GM19395 (cell line): ENCODE data around the gene LRP1.
A peak's percentile ranks its signal among the peaks of the same experiment; 100 is the strongest.

ENCODE experiments used
- ATAC-seq: cut with Tn5 transposase; IDR thresholded peaks from one replicate; pipeline ENCODE4 v1.9.1; 2021; ENCODE audit warnings: mild to moderate bottlenecking, moderate library complexity; ENCODE audit not compliant: unreplicated experiment

Gene LRP1

DNA sequence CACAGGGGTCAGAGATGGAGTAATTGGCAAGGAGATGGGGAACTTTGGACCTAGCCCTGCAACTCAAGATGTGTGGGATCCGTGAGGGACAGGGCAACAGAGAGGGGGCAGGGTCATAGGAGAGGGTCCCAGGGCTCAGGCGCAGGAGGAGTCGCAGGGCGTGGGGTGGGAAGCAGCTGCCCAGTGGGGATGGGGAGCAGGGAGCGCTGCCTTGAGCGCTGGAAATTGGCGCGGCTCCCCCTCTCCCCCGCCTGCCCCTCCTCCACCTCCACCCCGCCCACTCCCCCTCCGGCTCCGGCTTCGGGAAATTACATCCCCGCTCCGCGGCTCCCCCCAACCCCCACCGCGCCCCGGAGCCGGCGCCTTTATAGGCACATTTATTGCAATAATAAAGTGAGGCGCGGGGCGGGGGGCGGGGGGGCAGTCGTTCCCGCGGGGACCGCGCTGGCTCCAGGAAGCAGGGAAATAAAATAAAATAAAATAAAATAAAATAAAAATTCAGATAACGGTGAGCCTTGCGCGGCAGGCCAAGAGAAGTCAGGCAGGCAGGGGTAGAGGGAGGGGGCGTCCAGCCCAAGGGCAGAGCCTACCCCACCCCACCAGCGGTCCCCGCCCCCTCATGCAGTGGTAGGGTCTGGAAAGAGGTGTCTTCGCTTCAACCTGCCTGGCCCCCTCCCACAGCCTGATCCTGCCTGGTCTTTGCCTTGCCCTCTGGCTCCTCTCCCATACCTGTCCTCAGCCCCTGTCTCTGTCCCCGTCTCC is 91.9 kb downstream of the LRP1 start:
- ATAC-seq: no peak

DNA sequence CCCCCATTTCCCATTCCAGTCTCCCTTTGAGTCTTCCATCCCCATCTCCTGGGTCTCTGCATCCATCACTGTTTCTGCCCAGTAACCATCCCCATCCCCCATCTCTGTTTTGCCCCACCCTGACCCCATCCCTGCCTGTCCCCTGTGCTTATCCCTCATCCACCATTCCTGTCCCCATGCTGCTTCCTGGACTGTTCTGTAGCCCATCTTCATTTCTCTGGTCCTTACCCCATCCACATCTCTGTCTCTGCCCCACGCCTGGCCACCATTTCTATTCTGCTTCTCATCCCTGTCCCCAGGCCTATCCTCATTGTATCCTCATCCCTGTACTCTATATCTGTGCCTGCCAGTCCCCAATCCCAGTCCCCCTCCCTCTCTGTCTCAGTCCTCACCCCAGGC is 92.5 kb downstream of the LRP1 start:
- no peak for ATAC-seq

DNA sequence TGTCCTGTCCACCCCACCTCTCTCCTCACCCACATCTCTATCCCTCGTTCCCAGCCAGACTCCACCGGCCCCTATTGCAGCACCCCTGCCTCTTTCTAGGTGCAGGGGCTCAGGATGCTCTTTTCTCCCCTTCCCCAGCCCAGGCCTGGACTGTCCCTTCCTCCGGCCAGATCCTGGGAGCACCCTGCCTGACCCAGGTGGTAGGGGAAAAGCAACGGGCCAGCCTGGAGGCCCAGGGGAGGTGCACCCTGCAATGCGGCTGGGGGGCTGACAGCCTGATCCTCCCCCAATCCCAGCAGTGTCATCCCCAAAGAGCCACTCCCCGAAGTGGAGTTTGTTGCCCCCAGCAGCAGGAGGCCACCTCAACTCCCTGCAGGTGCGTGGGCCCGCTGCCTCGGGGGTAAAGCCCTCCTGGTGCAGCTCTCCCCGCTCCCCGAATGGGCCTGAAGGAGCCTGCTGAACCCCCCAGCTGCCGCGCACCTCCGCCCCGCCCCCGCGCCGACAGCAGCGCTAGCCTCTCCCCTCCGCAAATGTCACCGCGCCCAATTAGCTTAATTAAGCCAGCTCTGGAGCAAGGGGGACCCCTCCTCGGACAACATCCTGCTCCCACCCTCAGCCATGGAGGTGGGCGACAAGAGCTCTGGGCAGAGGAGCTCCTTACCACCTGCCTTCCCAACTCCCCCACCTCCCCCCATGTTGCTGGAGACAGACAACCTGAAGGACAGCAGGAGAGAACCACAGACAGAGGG is 93.1 kb downstream of the LRP1 start:
- no peak for ATAC-seq

DNA sequence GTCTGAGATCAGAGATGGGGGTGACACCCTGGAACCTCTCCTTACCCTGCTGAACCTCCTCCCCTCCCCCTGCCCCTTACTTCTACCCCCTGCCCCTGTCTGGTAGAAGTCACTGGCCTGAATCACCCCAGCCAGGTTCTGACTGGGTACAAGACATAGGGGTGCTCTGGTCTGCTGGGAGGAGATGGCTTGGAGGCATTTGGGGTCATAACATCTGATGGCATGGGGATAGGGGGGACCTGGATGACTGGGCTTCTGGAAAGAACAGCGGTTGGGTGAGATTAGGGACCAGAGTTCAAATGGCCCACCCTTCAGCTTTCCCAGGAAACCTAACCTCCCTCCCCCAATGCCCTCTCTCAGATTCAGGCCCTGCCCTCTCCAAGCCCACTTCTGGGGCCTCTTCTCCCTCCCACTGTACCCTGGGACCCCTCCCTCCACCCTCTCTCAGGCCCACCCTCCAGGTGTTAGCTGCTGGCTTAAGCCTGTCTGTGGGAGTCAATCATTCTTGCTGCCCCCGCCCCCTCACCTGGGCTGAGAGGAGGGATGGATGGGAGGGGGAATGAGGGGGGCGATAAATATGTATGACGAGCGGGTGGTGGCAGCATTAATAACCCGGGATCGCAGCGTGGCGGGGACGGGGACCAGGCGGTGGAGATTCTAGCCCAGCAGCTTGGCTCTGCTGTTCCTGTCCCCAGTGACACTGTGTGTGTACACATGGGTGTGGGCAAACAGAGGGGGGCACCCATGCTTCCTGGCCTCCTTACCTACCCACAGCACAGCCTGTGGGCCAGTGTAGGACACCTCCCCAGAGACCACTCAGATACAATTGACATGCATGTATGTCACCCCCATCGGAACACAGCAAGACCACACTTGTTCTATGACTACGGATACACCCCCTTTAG is 94.3 kb downstream of the LRP1 start:
- ATAC-seq: no peak

DNA sequence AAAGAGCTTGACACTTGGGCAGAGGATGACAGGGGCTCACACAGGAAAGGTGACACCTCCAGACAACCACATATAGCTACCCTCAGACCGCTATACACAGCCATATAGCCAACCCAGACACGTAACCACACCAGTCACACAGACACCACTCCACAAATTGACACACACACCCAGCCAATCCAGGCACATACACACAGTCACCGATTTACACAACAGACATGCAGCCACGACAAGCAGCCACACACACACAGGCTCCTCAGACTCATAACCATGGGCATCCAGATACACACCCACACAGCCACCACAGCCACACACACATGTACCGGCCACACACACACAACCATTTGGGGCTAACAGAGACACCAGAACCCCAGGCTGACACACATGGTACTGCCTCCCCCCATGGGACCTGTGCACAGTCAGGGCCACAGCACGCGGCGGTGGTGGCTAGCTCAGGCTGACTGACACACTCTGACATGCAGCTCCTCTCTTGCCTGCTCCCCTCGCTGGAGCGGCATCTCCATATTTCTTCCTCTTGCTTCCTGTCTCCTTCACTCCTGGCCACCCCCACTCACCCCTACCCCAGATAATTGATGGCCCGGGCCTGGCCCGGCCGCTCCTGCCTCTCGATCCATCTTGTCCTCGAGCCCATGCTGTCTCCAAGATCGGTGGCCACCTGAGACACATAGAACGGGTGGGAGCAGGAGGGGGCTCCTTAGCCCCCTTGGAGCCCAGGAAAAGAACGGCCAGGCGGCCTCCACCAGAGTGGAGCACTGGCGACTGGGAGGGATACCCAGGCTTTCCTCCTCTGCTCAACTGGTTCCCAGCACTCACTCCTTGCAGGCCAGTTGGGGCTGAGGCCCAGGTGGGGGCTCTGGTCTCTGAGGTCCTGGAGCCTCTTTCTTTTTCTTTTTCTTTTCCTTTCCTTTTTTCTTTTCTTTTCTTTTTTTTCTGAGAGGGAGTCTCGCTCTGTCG is 95.2 kb downstream of the LRP1 start:
- ATAC-seq: no peak

DNA sequence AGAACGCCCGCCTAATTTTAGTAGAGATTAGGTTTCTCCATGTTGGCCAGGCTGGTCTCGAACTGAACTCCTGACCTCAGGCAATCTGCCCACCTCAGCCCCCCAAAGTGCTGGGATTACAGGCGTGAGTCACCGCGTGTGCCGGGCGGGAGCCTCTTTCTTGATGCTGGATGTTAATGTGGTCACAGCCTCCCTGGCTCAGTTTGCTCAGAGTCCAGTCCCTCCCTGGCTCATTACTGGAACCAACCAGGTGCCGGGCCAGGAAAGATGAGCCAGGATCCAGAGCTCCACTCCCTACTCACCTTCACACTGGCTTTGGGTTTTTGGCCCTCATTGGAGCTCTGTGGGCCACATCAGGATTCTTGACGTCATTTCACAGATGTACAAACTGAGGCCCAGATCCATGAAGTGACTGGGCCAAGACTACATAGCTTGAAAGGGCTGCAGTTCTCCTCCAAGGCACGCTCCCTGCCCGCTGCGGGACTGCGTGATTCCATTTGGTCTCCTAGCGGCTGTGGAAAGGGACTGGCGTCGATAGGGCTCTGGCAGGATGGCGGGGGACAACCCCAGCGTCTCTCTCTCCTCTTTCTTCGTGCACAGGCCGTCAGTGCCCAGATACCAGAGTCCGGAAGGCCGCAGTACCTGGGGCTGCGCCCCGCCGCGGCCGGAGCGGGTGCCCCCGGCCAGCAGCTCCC is 96.1 kb downstream of the LRP1 start:
- no peak for ATAC-seq

DNA sequence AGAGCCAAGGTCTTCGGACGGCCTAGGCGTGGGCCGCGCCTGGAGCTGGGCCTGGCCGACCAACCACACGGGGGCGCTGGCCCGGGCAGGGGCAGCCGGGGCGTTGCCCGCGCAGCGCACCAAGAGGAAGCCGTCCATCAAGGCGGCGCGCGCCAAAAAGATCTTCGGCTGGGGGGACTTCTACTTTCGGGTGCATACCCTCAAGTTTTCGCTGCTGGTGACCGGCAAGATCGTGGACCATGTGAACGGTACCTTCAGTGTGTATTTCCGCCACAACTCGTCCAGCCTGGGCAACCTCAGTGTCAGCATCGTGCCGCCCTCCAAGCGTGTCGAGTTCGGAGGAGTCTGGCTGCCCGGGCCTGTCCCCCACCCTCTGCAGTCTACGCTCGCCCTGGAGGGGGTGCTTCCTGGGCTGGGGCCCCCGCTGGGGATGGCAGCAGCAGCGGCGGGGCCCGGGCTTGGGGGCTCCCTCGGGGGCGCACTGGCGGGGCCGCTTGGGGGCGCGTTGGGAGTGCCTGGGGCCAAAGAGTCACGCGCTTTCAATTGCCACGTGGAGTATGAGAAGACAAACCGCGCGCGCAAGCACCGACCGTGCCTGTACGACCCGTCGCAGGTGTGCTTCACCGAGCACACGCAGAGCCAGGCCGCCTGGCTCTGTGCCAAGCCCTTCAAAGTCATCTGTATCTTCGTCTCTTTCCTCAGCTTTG is 96.8 kb downstream of the LRP1 start:
- no peak for ATAC-seq

DNA sequence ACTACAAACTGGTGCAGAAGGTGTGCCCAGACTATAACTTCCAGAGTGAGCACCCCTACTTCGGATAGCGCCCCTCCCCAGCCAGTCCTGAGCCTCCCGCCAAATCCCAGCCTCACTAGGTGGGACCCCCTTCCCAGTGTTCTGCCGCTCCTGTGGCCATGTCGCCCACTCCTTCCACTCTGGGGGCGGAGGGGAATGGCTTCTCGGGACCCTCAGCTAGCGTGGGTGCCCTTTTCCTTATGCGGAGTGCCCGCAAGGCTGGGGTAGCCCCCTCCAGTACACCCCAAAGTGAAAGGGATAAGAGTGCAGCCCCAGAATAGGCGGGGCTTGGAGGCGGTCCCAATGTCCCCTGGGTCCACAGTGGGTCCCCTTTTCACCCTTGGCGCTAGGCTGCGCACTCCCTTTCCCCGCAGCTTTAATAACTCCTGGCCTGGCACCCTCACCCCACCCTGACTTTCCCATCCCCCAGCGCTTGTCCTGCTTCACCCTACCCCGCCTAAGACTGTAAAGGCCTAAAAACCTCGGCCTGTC is 97.5 kb downstream of the LRP1 start:
- ATAC-seq: no peak

DNA sequence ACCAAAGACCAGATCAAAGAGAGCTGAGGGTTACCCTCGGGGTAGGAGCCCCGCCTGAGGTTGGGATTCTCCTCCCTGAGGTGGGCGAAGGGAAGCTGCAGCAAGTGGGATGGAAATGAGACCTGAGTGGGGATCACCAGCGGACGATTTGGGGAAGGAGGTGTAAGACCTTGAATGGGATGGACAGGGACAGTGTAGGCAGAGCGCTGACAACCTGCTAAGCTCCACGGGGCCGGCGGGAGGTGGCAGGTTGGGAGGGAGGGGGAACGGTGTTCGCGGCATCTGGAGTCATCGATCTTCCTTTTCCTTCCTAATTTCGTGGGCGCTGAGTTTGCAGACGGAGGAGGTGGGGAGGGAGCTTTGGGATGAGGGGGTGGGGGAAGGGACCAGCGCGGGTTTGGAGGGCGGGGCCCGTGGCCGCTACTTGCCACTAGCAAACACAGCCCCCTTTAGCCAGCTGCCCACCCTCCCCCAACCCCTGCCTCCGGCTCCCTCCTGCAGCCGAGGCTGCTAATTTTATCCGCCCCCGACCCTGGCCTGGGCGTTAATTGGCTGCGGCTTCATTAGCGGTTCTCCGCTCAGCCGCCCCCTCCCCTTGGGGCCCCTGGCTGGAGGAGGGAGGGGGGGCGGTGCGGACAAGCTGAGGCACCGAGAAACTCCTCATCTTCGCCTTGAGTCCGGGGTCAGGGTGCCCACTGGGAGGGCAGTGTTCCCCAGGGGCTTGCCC is 98.5 kb downstream of the LRP1 start:
- ATAC-seq: no peak

DNA sequence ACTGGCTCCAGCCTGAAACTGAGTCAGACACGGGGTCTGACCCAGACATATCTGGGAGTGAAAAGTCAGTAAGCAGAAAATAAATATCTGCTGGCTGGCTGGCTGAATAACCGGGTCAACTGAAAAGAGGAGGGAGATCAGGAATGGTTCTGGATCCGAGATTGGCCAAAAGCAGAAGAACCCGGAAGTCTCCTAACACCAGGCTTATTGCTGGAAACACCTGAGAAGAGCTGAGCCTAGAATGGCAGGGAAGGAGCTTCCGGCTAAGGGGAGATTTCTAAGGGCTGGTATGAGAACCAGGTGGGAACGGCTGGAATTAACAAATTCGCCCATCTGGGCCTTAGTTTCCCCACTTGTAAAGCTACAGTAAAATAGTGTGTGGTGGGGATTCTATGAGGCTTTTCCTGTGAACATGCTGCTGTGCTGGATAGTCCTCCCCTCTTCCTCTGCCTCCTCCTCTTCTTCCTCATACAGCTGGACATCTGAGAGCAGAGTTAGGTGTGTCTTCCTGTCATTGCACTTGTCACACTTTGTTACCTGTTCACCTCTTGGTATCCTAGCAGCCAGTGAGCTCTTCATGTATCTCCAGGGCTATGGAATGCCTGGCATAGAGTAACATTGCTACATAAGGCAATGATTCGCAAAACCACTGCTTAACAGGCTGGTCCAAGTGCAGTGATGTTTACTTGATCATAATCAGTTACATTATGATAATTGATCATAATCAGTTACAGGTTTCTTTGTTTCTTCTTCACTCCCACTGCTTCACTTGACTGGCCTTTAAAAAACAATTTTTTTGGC is 99.2 kb downstream of the LRP1 start:
- no peak for ATAC-seq

DNA sequence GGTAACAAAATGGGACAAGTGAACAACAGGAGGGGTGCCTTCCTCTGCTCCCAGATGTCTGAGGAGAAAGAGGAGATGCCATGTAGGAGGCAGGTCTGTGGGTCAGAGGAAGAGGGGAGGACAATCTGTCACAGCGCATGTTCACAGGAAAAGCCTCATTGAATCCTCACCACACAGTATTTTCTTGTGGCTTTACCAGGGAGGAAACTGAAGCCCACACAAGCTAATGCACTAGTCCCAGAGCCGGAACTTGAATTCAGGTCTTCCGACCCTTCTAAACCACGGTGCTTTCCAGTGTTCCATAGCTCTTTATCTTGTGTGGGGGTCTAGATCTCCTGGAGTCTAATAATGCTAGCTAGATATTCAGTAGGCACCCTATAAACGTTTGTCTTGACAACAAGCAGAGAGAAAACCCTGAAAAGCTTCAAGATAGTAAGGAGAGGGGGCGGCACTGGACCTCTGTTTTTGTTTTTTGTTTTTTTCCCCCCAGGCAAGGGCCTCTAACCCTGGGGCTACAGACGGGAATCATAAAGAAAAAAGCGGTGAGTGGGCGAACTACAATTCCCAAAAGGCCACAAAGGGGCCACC is 100.9 kb downstream of the LRP1 start:
- peak; percentile 17 for ATAC-seq

DNA sequence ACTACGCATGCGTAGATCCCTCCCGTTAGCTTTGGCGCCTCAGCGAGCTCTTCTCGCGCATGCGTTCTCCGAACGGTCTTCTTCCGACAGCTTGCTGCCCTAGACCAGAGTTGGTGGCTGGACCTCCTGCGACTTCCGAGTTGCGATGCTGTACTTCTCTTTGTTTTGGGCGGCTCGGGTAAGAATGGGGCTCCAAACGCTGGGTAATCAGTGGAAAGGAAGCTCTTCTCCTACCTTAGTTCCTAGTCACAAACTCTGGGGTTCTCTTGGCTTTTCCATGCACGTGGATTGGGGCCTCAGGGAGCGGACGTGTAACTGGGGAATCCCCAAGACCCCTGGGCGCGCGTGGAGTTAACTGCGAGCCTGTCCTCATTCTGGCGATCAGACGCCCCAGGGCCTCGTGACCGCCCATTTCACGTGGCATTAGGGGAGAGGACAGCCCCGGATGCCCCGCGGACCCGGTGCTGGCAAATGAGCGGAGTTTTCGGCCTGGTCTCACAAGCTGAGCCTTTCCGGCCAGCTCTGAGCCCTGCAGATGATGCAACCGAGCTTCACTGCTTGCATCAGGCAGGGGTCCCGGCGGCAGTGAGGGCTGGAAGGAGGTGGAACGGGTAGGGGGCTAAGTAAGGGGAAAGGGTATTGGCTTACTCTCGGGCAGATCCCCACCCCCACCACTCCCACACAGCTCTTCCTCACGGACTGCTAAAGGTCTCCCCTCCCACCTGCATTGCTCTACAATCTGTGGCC is 101.5 kb downstream of the LRP1 start, which contains the start of gene SHMT2:
Gene SHMT2 (plus strand): TSS at position 78 of the 747 bp plus-strand sequence. CDS start 68 bp downstream, at position 146.
- peak; percentile 65 for ATAC-seq

DNA sequence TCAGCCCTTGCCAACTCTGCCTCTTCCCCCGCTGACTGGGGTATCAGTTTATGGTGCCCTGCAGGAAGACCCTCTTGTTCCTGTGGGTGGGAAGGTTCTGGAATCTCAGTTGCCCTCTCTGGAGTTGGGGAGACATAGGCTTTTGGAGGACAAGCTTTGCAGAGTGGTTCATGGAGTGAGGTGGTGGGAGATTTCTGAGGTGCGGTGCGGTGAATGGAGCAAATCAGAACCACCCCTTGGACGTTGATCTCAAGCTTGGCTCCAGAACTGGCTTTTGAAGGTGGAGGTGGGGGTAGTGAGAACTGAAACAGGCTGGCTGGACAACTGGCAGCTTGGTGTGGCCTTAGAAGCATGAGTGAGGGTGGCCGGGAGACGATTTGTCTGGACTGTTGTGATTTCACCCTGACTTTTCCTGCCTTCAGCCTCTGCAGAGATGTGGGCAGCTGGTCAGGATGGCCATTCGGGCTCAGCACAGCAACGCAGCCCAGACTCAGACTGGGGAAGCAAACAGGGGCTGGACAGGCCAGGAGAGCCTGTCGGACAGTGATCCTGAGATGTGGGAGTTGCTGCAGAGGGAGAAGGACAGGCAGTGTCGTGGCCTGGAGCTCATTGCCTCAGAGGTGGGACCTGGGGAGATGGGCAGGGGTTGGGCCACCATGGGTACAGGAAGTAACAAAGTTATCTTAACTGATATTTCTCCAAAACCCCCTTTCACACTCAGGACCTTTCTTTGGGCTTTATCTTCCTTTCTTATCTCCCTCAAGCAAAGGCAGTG is 102.3 kb downstream of the LRP1 start:
- no peak for ATAC-seq

DNA sequence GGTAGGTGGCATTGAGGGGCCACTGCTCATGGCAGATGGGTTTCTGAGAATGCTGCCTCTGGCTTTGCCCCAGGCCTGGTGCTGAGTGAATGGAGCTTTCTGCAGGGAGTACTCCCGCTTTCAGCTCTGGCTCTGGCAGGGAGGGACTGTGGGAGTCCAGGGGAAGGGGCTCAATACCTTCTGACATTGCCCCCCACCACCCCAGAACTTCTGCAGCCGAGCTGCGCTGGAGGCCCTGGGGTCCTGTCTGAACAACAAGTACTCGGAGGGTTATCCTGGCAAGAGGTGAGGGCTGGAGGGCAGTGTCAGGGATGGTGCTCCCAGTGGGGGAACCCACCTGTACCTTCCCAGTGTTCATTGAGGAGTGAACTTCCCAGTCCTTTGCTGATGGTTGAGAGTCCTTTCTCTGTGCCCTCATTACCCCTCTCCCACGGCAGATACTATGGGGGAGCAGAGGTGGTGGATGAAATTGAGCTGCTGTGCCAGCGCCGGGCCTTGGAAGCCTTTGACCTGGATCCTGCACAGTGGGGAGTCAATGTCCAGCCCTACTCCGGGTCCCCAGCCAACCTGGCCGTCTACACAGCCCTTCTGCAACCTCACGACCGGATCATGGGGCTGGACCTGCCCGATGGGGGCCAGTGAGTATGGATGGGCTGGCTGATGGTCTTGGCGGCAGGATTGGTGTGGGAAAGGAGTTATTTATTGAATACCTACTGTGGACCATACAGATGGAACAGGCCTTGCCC is 103.2 kb downstream of the LRP1 start:
- no peak for ATAC-seq
